ENCODE results near the gene SULT1B1.

Gene SULT1B1

DNA sequence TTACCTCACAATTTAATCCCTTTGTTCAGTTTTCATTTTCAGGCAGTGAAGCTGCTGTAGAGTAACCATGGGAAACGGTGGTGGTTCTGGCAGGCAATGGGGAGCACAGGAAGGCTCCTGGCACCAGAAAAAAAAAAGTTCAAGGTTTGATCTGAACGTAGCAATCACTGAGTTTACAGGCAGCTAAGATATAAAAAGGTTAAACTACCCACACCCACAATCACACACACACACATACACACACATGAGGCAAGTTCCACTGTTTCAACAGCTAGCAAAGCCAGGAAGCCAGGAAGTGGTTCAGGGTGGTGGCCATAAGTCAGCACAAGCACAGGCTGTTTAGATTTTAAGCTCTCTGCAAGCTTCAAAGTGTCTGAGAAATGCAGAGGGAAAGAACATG, at the start of gene SULT1B1:
Gene SULT1B1 (minus strand): TSS at position 166 of the 400 bp plus-strand sequence. CDS start 5,403 bp downstream, outside the sequence.
- Histone ChIP-seq H3K4me1 (ENCODE audit: insufficient read depth, low read length) (no peaks in the 10 kb centered on the region), H3K9me3 (ENCODE audit: insufficient read depth, low read depth, low read length) (no peaks in the 10 kb centered on the region), H3K9ac (ENCODE audit: low read depth, low read length) (no peak within 1 kb of the TSS), H3K27me3 (ENCODE audit: insufficient read depth, low read length) (no peaks in the 10 kb centered on the region), H3K4me3 (ENCODE audit: low read length) (no peak within 1 kb of the TSS), H3K36me3 (ENCODE audit: insufficient read depth, low read depth, low read length) (no peaks in the 10 kb centered on the region), H3K27ac (ENCODE audit: low read length) (no peak within 1 kb of the TSS)

DNA sequence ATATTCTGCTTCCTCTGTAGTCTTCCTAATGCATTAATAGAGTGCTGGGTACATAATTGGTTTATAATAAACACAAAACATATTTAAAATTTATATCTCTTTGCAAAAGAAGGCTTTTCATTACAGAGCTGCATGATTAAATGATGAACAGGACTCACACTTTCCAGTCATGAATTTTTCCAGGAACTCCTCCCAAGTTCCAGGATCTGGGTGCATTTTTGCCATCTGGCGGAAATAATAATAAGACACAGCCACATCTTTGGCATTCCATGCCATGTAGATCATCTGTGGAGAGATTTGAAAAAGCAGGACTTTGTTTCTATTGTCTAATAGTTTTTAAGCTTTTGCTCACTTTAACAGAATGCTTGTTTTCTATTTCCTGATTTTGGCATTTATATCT, 40.2 kb upstream of the SULT1B1 start:
- no peaks in the 10 kb centered on the region for H3K27me3 ChIP-seq (ENCODE audit: insufficient read depth, low read length)
- H3K4me1 ChIP-seq (ENCODE audit: insufficient read depth, low read length): no peaks in the 10 kb centered on the region
- H3K27ac ChIP-seq (ENCODE audit: low read length): no peak overlapping the region
- no peaks in the 10 kb centered on the region for H3K36me3 ChIP-seq (ENCODE audit: insufficient read depth, low read depth, low read length)
- H3K9me3 ChIP-seq (ENCODE audit: insufficient read depth, low read depth, low read length): no peaks in the 10 kb centered on the region
- no peak overlapping the region for H3K4me3 ChIP-seq (ENCODE audit: low read length)
- H3K9ac ChIP-seq (ENCODE audit: low read depth, low read length): no peak overlapping the region

DNA sequence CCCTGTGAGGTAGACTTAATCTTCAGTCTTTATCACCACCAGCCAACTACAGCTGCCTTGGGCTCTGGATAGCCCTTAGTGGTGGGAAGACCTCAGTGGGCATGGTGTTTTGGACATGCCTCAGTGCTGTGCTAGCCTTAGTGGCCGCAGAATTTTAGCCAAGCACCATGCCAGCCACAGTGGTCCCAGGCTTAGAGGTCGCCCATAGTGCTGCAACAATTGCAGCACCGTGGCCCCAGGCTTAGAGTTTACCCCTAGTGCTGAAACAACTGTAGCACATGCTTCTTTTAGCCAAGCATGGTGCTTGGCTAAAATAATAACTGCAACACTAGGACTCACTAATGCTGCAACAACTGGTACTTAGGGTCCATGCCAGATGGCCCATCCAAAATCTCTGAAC, 38.9 kb upstream of the SULT1B1 start:
- no peaks in the 10 kb centered on the region for H3K27me3 ChIP-seq (ENCODE audit: insufficient read depth, low read length)
- no peak overlapping the region for H3K27ac ChIP-seq (ENCODE audit: low read length)
- H3K4me1 ChIP-seq (ENCODE audit: insufficient read depth, low read length): no peaks in the 10 kb centered on the region
- no peak overlapping the region for H3K9ac ChIP-seq (ENCODE audit: low read depth, low read length)
- no peak overlapping the region for H3K4me3 ChIP-seq (ENCODE audit: low read length)
- H3K36me3 ChIP-seq (ENCODE audit: insufficient read depth, low read depth, low read length): no peaks in the 10 kb centered on the region
- no peaks in the 10 kb centered on the region for H3K9me3 ChIP-seq (ENCODE audit: insufficient read depth, low read depth, low read length)

DNA sequence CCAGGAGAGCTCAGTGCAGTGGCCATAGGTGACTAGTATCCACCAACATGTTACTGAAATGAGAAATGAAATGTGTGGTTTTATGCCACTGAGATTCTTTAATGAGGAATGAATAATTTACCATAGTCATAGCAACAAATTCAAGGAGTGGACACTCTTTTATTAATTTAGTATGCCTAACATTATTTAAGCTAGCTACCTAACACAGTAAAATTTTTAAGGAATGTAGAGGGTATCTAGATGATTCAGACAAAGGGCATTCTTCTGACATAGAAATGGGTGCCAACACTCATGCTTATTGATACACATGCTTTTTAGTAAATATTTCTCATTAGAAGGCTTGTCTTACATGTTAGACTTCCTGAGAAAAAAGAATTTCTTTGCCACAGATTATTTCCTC, 33.3 kb upstream of the SULT1B1 start:
- H3K4me1 ChIP-seq (ENCODE audit: insufficient read depth, low read length): no peaks in the 10 kb centered on the region
- H3K36me3 ChIP-seq (ENCODE audit: insufficient read depth, low read depth, low read length): no peaks in the 10 kb centered on the region
- no peak overlapping the region for H3K4me3 ChIP-seq (ENCODE audit: low read length)
- no peak overlapping the region for H3K27ac ChIP-seq (ENCODE audit: low read length)
- no peak overlapping the region for H3K9ac ChIP-seq (ENCODE audit: low read depth, low read length)
- no peaks in the 10 kb centered on the region for H3K9me3 ChIP-seq (ENCODE audit: insufficient read depth, low read depth, low read length)
- H3K27me3 ChIP-seq (ENCODE audit: insufficient read depth, low read length): no peaks in the 10 kb centered on the region

DNA sequence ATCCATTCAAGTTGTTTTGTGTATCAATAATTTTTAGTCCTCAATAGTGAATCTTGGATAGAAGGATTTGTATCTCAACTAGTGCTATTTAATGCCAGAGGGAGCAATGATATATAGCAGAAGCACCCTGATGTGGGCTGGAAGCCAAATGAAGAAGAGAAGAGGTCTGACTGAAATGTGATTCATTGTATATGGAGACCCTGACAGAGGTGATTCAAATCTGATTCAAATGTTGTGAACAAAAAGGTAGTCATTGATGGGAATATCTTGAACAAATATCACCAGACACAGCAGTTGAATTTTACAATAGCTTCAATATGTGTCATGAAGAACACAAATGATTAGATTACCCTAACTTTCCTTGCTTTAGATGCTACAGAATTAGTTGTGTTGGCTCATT, 27.5 kb upstream of the SULT1B1 start:
- Histone ChIP-seq H3K4me1 (ENCODE audit: insufficient read depth, low read length) (no peaks in the 10 kb centered on the region), H3K27me3 (ENCODE audit: insufficient read depth, low read length) (no peaks in the 10 kb centered on the region), H3K36me3 (ENCODE audit: insufficient read depth, low read depth, low read length) (no peaks in the 10 kb centered on the region), H3K9ac (ENCODE audit: low read depth, low read length) (no peak overlapping the region), H3K27ac (ENCODE audit: low read length) (no peak overlapping the region), H3K9me3 (ENCODE audit: insufficient read depth, low read depth, low read length) (no peaks in the 10 kb centered on the region), H3K4me3 (ENCODE audit: low read length) (no peak overlapping the region)

DNA sequence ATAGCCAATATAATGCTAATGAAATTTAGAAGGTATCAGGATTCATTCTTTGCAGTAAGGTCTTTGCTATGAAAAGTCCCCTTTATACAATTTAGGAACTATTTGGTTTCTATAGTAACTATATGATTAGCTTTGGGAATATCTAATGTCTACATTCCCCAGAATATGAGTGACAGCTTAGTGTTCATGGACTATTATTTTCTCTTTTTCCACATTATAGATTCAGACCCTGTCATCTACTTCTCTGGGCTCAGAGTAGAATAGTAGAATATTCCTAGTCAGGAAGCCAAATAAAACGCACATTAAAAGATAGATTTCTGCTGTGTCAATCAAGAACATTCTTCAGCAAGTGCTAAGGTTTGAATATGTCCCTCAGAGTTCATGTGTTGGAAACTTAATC, 26.1 kb upstream of the SULT1B1 start:
- Histone ChIP-seq H3K27ac (ENCODE audit: low read length) (no peak overlapping the region), H3K9me3 (ENCODE audit: insufficient read depth, low read depth, low read length) (no peaks in the 10 kb centered on the region), H3K4me3 (ENCODE audit: low read length) (no peak overlapping the region), H3K9ac (ENCODE audit: low read depth, low read length) (no peak overlapping the region), H3K27me3 (ENCODE audit: insufficient read depth, low read length) (no peaks in the 10 kb centered on the region), H3K4me1 (ENCODE audit: insufficient read depth, low read length) (no peaks in the 10 kb centered on the region), H3K36me3 (ENCODE audit: insufficient read depth, low read depth, low read length) (no peaks in the 10 kb centered on the region)

DNA sequence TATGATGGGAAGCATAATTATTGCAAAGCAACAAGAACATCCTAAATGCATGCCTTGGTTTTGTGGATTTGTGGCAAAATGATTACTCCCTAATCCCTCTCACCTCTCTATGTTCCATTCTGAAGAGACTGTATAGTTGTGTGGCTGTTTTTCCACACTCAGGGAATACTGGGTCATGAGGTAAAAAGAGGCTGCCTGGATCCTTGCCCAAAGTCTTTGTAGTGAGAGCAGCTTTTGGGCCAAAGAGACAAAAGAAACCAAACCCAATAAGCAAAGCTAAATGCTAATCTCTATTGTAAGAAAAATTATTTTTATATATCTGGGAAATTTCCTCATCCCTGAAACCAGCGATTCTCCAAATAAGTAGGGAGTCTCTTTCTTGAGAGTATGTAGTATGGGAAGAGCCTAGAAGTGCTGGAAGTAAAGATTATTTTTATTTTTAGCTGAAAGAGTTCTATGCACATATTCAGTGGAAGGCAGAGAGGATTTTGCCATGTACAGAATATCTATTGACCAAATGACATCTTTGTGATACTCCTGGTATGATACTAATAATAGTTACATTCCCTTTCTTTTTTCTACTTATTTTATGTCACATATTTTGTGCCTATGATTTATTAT, 24.9 kb upstream of the SULT1B1 start:
- H3K9me3 ChIP-seq (ENCODE audit: insufficient read depth, low read depth, low read length): no peaks in the 10 kb centered on the region
- no peaks in the 10 kb centered on the region for H3K4me1 ChIP-seq (ENCODE audit: insufficient read depth, low read length)
- H3K27me3 ChIP-seq (ENCODE audit: insufficient read depth, low read length): no peaks in the 10 kb centered on the region
- H3K27ac ChIP-seq (ENCODE audit: low read length): no peak overlapping the region
- no peaks in the 10 kb centered on the region for H3K36me3 ChIP-seq (ENCODE audit: insufficient read depth, low read depth, low read length)
- no peak overlapping the region for H3K9ac ChIP-seq (ENCODE audit: low read depth, low read length)
- H3K4me3 ChIP-seq (ENCODE audit: low read length): no peak overlapping the region

DNA sequence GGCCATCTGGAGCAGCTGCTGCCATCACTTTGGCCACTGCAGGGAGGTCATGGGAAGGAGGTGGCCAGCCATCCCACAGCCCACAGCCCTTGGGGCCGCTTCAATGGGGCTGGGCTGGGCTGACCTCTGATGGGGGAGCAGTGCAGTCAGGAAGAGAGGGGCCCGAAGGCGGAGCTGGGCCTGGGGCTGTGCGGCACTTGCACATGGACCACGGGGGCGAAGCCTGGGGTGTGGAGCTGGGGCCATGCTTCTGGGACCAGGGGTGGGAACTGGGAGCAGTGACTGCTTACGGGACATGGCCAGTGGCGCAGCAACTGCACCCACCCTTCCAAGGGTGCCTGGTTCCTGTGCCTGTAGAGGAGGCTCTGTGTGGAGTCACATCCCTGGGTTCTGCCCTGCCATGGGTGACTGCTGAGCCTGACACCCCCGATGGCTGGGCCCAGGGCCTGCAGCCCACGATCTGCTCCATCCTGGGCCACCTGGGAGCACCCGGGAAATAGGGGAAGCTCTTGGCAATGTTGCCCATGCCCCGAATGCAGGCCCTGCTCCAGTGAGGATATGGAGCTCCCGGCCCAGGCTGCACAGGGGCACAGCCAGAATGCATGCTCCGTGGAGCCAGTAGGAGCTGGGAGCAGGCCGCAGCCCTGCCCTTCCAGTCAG, 22.4 kb upstream of the SULT1B1 start:
- H3K27ac ChIP-seq (ENCODE audit: low read length): no peak overlapping the region
- H3K4me1 ChIP-seq (ENCODE audit: insufficient read depth, low read length): no peaks in the 10 kb centered on the region
- no peak overlapping the region for H3K4me3 ChIP-seq (ENCODE audit: low read length)
- no peaks in the 10 kb centered on the region for H3K9me3 ChIP-seq (ENCODE audit: insufficient read depth, low read depth, low read length)
- no peaks in the 10 kb centered on the region for H3K27me3 ChIP-seq (ENCODE audit: insufficient read depth, low read length)
- H3K36me3 ChIP-seq (ENCODE audit: insufficient read depth, low read depth, low read length): no peaks in the 10 kb centered on the region
- no peak overlapping the region for H3K9ac ChIP-seq (ENCODE audit: low read depth, low read length)

DNA sequence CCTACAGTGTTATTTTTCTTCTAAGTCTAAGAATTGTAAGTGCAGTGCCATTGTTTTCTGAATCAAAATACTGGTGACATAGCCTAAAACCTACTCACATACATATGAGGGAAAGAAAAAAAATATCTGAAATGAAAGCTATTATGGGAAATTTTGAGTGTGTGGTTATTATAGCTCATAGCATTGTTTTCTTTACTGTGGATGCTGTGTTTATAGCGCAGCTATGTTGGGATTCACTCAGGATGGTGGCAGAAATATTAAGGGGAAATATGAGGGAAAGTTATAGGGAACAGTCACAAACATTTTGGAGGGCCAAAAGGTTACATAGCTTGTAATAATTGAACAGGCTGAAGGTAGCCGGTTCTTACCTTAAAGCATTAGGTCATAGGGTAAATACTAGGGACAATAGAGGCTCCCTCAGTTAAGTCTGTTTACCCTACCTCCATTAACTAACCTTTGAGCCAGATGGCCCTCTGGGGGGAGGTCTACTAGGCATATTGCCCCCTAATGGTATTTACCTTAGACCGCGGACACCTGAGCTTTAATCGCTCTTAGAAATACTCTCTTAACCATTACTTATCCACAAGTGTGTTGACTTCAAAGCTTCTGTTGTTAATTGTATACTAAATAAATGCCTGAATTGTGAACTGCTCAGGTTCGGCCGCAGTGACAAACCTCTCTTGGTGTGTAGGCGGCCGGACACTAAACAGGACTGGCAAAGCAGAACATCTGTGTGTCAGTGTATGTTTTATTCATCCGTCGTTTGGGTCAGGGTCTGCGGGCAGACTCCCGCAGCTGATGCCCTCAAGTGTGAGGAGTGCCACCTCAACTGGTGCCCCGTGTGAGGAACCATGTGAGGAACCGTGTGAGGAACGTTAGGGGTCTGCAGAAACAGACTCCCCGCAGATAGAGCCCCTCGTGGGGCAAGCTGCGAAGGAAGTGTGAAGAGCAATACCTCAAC, 21.3 kb upstream of the SULT1B1 start:
- no peaks in the 10 kb centered on the region for H3K4me1 ChIP-seq (ENCODE audit: insufficient read depth, low read length)
- no peak overlapping the region for H3K27ac ChIP-seq (ENCODE audit: low read length)

DNA sequence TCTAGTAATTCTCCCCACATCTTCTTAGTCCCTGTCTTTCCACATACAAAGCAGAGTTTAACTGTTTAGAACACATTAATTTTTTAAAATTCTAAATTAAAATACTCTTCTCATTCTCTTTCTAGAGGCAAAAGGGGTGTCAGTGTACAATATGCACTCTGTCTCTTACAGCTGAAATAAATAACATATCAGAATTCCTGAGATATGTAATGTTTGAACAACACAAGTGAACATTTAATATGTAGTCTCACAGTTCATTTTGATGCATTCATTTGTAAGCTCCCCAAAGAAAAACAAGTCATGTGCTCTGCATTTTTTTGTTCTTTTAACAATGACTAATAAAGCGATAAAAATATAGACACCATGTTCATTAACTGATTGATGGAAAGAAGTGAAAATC, 19.7 kb upstream of the SULT1B1 start:
- Histone ChIP-seq H3K9me3 (ENCODE audit: insufficient read depth, low read depth, low read length) (no peaks in the 10 kb centered on the region), H3K36me3 (ENCODE audit: insufficient read depth, low read depth, low read length) (no peaks in the 10 kb centered on the region), H3K9ac (ENCODE audit: low read depth, low read length) (no peak overlapping the region)

More for the DNA sequence above, 21.3 kb upstream of the SULT1B1 start:
- H3K36me3 ChIP-seq (ENCODE audit: insufficient read depth, low read depth, low read length): no peaks in the 10 kb centered on the region
- no peaks in the 10 kb centered on the region for H3K27me3 ChIP-seq (ENCODE audit: insufficient read depth, low read length)
- H3K9me3 ChIP-seq (ENCODE audit: insufficient read depth, low read depth, low read length): no peaks in the 10 kb centered on the region
- no peak overlapping the region for H3K9ac ChIP-seq (ENCODE audit: low read depth, low read length)
- H3K4me3 ChIP-seq (ENCODE audit: low read length): no peak overlapping the region

DNA sequence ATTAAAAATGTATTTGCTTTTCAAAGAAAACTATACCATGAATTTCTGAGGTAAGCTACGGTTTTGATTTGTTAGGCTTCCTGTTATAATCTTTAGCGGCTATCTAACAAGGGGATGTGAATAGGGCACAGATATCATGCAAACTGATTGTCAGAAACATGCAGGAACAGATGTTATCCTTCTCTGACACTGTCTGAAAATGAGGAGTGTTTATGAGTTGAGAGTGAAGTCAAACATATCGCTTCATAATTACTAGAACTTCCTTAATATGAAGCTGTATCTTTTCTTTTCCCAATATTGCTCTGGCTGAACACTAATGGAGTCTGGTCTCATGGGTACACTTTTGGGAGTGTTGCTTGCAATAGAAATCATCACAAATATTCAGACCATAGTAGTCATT, 16.3 kb upstream of the SULT1B1 start:
- H3K4me3 ChIP-seq (ENCODE audit: low read length): no peak overlapping the region

More for the DNA sequence above, 19.7 kb upstream of the SULT1B1 start:
- no peaks in the 10 kb centered on the region for H3K4me1 ChIP-seq (ENCODE audit: insufficient read depth, low read length)
- no peak overlapping the region for H3K4me3 ChIP-seq (ENCODE audit: low read length)
- no peaks in the 10 kb centered on the region for H3K27me3 ChIP-seq (ENCODE audit: insufficient read depth, low read length)
- H3K27ac ChIP-seq (ENCODE audit: low read length): no peak overlapping the region

More for the DNA sequence above, 16.3 kb upstream of the SULT1B1 start:
- no peaks in the 10 kb centered on the region for H3K9me3 ChIP-seq (ENCODE audit: insufficient read depth, low read depth, low read length)
- H3K4me1 ChIP-seq (ENCODE audit: insufficient read depth, low read length): no peaks in the 10 kb centered on the region
- no peak overlapping the region for H3K27ac ChIP-seq (ENCODE audit: low read length)
- no peak overlapping the region for H3K9ac ChIP-seq (ENCODE audit: low read depth, low read length)
- H3K36me3 ChIP-seq (ENCODE audit: insufficient read depth, low read depth, low read length): no peaks in the 10 kb centered on the region
- H3K27me3 ChIP-seq (ENCODE audit: insufficient read depth, low read length): no peaks in the 10 kb centered on the region
